GM19372 (cell line): ENCODE measurements around the gene ZFR2.
"Not testable (repeated sequence)": the region's sequence is repeated elsewhere in the genome, so short reads cannot be mapped to it uniquely, and the experiment has no call there.

Experiments used
- ATAC-seq: cut with Tn5 transposase; IDR thresholded peaks from one replicate; pipeline ENCODE4 v1.9.1; 2021; ENCODE audit warnings: mild to moderate bottlenecking, low read depth, moderate library complexity; ENCODE audit not compliant: unreplicated experiment

The ZFR2 gene

DNA sequence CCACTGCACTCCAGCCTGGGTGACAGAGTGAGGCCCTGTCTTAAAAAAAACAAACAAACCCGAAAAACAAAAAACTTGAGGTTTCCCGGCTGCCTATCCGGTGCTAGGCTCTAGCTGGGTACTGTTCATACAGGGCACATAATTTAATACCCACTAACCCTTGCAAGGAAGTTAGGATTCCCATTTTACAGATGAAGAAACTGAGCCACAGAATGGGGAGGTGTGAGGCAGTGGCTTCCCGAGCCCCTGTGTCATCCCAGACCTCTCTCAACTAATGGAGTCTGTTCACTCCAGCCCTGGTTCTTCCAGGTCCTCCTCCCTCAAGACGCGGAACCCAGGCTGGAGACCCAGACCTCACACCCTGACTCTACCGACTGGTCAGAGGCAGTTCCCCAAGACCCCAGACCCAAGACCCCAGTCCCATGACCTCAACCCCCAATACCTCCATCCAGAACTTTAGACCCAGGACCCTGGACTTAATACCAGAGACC, 107.9 kb downstream of the ZFR2 start:
- ATAC-seq = no peak

DNA sequence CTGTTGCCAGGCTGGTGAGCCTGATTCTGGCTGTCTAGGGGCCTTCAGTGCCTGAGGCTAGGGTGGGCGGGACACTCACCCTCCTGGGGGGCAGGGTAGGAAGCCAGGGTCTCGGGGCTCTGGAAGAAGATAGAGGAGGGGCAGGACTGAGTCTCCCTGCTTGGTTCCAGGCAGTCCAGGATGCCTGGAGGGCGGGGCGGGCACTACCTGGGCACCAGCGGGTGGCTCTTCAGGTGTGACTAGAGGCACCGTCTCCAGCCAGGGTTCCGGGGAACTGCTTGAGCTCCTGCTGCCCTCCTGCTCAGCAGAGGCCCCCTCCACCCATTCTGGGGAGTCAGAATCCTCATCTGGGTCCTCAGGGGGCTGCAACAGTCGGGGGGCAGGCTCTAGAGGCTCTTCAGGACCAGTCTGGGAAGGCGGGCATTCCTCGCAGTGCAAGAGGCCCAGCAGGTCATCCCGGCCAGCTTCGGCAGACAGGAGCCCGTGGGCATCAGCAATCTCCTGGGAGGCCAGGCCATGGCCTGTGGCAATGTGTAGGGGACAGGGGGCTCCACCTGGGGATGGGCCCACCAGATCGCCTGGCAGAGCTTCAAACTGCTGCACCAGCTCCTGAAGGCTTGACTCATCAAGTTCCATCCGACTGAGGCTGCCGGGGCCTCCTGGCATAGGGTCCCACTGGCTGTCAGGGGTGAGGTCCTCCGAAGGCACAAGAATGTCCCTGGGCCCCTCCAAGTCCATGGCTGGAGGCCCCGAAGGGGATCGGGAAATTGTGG, 109.2 kb downstream of the ZFR2 start:
- no peak for ATAC-seq

DNA sequence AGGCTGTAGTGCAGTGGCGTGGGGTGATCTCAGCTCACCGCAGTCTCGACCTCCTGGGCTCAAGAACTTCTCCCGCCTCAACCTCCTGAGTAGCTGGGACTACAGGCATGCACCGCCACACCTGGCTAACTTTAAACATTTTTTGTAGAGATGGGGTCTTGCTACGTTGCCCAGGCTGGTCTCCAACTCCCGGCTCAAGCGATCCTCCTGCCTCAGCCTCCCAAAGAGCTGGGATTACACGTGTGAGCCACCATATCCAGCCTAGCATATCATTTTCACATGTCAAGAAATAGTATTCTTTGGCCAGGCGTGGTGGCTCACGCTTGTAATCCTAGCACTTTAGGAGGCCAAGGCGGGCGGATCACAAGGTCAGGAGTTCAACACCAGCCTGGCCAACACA, 110.5 kb downstream of the ZFR2 start:
- ATAC-seq = not testable (repeated sequence)

DNA sequence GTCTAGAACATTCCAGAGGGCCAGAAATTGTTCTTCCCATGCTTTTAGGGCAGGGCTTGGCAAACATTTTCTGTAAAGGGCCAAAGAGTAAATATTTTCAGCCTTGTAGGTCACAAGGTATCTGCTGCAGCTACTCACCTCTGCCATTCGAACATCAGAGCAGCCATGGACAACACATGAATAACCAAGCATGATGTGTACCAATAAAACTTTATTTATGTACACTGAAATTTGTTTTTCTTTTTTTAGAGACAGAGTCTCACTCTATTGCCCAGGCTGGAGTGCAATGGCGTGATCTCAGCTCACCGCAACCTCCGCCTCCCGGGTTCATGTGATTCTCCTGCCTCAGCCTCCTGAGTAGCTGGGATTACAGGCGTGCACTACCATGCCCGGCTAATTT, 111.1 kb downstream of the ZFR2 start:
- not testable (repeated sequence) for ATAC-seq
